MM.1S (cell line): ENCODE measurements around the gene PPFIA2.

Experiments
- DNase-seq: peaks from one replicate; pipeline ENCODE4 v3.0.0-alpha.2; 2015
- H2AFZ ChIP-seq: fragments of 300-600 bp; sonication (generic); 2 replicates; pipeline ENCODE4 v1.6.0; 2016; ENCODE audit warnings: antibody characterized with exemption, low read length
- H3F3A ChIP-seq: fragments of 300-600 bp; sonication (generic); 2 replicates; pipeline ENCODE4 v1.6.1; 2016; ENCODE audit warnings: mild to moderate bottlenecking, antibody characterized with exemption, low read length, moderate library complexity, mixed read lengths; ENCODE audit not compliant: insufficient read depth
- H3K27ac ChIP-seq: fragments of 300-600 bp; sonication (generic); 2 replicates; pipeline ENCODE4 v1.5.1; 2016; ENCODE audit warnings: mild to moderate bottlenecking, low read length
- H3K27me3 ChIP-seq: fragments of 300-600 bp; sonication (generic); replicated peaks from 2 replicates; pipeline ENCODE4 v1.6.0; 2016; ENCODE audit warnings: low read length; ENCODE audit not compliant: insufficient read depth
- H3K36me3 ChIP-seq: fragments of 300-600 bp; sonication (generic); replicated peaks from 2 replicates; pipeline ENCODE4 v1.6.1; 2016; ENCODE audit warnings: mild to moderate bottlenecking, low read length, mixed read lengths; ENCODE audit not compliant: insufficient read depth
- H3K4me1 ChIP-seq: fragments of 300-600 bp; sonication (generic); 2 replicates; pipeline ENCODE4 v1.6.1; 2016; ENCODE audit warnings: low read length, mixed read lengths
- H3K4me2 ChIP-seq: fragments of 300-600 bp; sonication (generic); 2 replicates; pipeline ENCODE4 v1.6.0; 2016; ENCODE audit warnings: low read depth, low read length
- H3K4me3 ChIP-seq: fragments of 300-600 bp; sonication (generic); 2 replicates; pipeline ENCODE4 v1.5.1; 2016; ENCODE audit warnings: low read length, mixed read lengths
- H3K79me2 ChIP-seq: fragments of 300-600 bp; sonication (generic); 2 replicates; pipeline ENCODE4 v1.6.1; 2016; ENCODE audit warnings: mixed run types, low read length, mixed read lengths
- H3K9ac ChIP-seq: fragments of 300-600 bp; sonication (generic); 2 replicates; pipeline ENCODE4 v1.6.1; 2016; ENCODE audit warnings: low read length, mixed read lengths
- H3K9me2 ChIP-seq: fragments of 300-600 bp; sonication (generic); replicated peaks from 2 replicates; pipeline ENCODE4 v1.6.1; 2016; ENCODE audit warnings: mild to moderate bottlenecking, low read length, mixed read lengths; ENCODE audit not compliant: insufficient read depth
- H3K9me3 ChIP-seq: fragments of 300-600 bp; sonication (generic); replicated peaks from 2 replicates; pipeline ENCODE4 v1.6.1; 2016; ENCODE audit warnings: mild to moderate bottlenecking, low read length, mixed read lengths; ENCODE audit not compliant: insufficient read depth
- H4K20me1 ChIP-seq: fragments of 300-600 bp; sonication (generic); 2 replicates; pipeline ENCODE4 v1.6.1; 2016; ENCODE audit warnings: mild to moderate bottlenecking, low read length, moderate library complexity, mixed read lengths; ENCODE audit not compliant: insufficient read depth
- CTCF ChIP-seq: fragments of 300-600 bp; sonication (generic); IDR thresholded peaks from 2 replicates; pipeline ENCODE4 v1.5.1; 2016; ENCODE audit warnings: antibody characterized with exemption, low read length, mixed read lengths
- EZH2 ChIP-seq: fragments of 300-600 bp; sonication (generic); optimal IDR thresholded peaks from 2 replicates; pipeline ENCODE3; 2017; ENCODE audit warnings: low read depth, mild to moderate bottlenecking, antibody characterized with exemption, low read length, mixed read lengths
- EZH2phosphoT487 ChIP-seq: fragments of 300-600 bp; sonication (generic); IDR thresholded peaks from 2 replicates; pipeline ENCODE4 v1.6.1; 2018; ENCODE audit warnings: antibody characterized with exemption, low read length

The PPFIA2 gene

GRCh38 chr12:81699551-81699950 lies 59.6 kb downstream of the PPFIA2 start:
- no peaks in the 10 kb centered on the region for H3K27me3 ChIP-seq
- H4K20me1 ChIP-seq, result no peaks in the 10 kb centered on the region
- no peaks in the 10 kb centered on the region for H3K36me3 ChIP-seq
- H3K79me2 ChIP-seq, result no peaks in the 10 kb centered on the region
- DNase-seq, result no peak
- no peak overlapping the region for H3K9ac ChIP-seq
- H3K27ac ChIP-seq, result no peak overlapping the region
- no peaks in the 10 kb centered on the region for H3K9me2 ChIP-seq
- H3F3A ChIP-seq, result no peaks in the 10 kb centered on the region
- TF ChIP-seq EZH2 (no peak), EZH2phosphoT487 (no peak), CTCF (no peak)
- no peak overlapping the region for H3K4me3 ChIP-seq
- H3K9me3 ChIP-seq, result no peaks in the 10 kb centered on the region
- H2AFZ ChIP-seq, result no peak overlapping the region
- no peaks in the 10 kb centered on the region for H3K4me1 ChIP-seq
- H3K4me2 ChIP-seq, result no peak overlapping the region

- Histone ChIP-seq H3K36me3 (no peaks in the 10 kb centered on the region), H3K79me2 (no peaks in the 10 kb centered on the region), H3K9me3 (no peaks in the 10 kb centered on the region), H3K4me1 (no peaks in the 10 kb centered on the region), H2AFZ (no peak overlapping the region), H3F3A (no peaks in the 10 kb centered on the region), H3K4me3 (no peak overlapping the region), H3K27ac (no peak overlapping the region), H3K9ac (no peak overlapping the region), H3K27me3 (no peaks in the 10 kb centered on the region), H3K4me2 (no peak overlapping the region), H4K20me1 (no peaks in the 10 kb centered on the region), H3K9me2 (no peaks in the 10 kb centered on the region)
- TF ChIP-seq EZH2, result no peak
- TF ChIP-seq EZH2phosphoT487, result no peak
- no peak for TF ChIP-seq CTCF
- no peak for DNase-seq
Observed at GRCh38 chr12:81692008-81692407, 67.1 kb downstream of the PPFIA2 start.

GRCh38 chr12:81683881-81684280 lies 75.3 kb downstream of the PPFIA2 start:
- DNase-seq, result no peak
- no peak overlapping the region for H2AFZ ChIP-seq
- TF ChIP-seq EZH2phosphoT487 (no peak), EZH2 (no peak), CTCF (no peak)
- no peaks in the 10 kb centered on the region for H3K9me3 ChIP-seq
- H3F3A ChIP-seq, result no peaks in the 10 kb centered on the region
- H4K20me1 ChIP-seq, result no peaks in the 10 kb centered on the region
- no peaks in the 10 kb centered on the region for H3K4me1 ChIP-seq
- H3K9ac ChIP-seq, result no peak overlapping the region
- no peaks in the 10 kb centered on the region for H3K36me3 ChIP-seq
- H3K27me3 ChIP-seq, result no peaks in the 10 kb centered on the region
- H3K79me2 ChIP-seq, result no peaks in the 10 kb centered on the region
- H3K27ac ChIP-seq, result no peak overlapping the region
- H3K4me2 ChIP-seq, result no peak overlapping the region
- H3K9me2 ChIP-seq, result no peaks in the 10 kb centered on the region
- no peak overlapping the region for H3K4me3 ChIP-seq
